ENCODE measurements around the gene RGS10. TPM values are rescaled to one million over a fixed set of nuclear protein-coding genes. Genes with fewer than 3 reads are reported as not detected.

Gene RGS10
- total and polyA plus RNA-seq, 9 of the 15 experiments (the other 6 are each of a cell fraction or from before 2014, with no cell fraction given) = 31.9 to 123 (median 62.1) TPM

DNA sequence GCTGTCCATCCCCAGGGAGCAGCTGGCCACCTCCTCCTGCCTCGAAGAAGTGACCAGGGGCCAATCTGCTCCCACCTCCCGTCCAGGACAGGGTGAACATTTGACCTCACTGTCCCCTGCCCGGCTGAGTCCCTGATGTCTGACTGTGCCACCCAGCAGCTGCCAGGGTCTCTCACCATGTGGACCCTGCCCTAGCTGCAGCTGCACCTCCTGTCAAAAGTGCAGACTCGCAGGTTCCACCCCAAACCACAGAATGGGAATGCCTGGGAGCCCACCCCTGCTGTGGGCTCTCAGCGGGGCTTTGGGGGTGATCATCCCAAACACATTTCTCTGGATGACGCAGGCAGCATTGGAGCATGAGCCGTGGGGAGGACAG, 86.1 kb downstream of the RGS10 start:
- DNase-seq (ENCODE audit: extremely low read depth in 1 of 4, low spot score in 3 of 4) (no peak), FAIRE-seq (no peak), ATAC-seq (no peak)
- Histone ChIP-seq H3K9ac (ENCODE audit: insufficient read depth in 1 of 2, low read depth in 2 of 2, low read length in 2 of 2) (no peak overlapping the region), H4K20me1 (replicated peaks; ENCODE audit: control insufficient read depth, insufficient read depth, low read length) (no peaks in the 10 kb centered on the region), H3K4me3 (no peak overlapping the region), H3K27ac (ENCODE audit: extremely low read depth, low read depth, low read length) (no peak overlapping the region), H3K9me1 (ENCODE audit: control insufficient read depth, insufficient read depth, low read length) (no peaks in the 10 kb centered on the region), H3K4me1 (replicated peaks in 1 of 2; ENCODE audit: control insufficient read depth in 2 of 2, insufficient read depth in 2 of 2, low read length in 2 of 2) (peaks cover 0 to 8% of the 10 kb centered on the region in 2 experiments; a peak in 2 of 5 replicates), H2AFZ (ENCODE audit: low read depth, low read length) (no peak overlapping the region), H3K36me3 (ENCODE audit: control insufficient read depth, insufficient read depth, low read length) (no peaks in the 10 kb centered on the region), H3K79me2 (ENCODE audit: control insufficient read depth, insufficient read depth, low read length) (no peaks in the 10 kb centered on the region), H3K9me3 (replicated peaks; ENCODE audit: control insufficient read depth, insufficient read depth, low read depth, low read length) (no peaks in the 10 kb centered on the region), H3K27me3 (ENCODE audit: control insufficient read depth in 2 of 2, insufficient read depth in 2 of 2, low read length in 2 of 2) (peaks cover 0 to 33% of the 10 kb centered on the region in 2 experiments; a peak in 3 of 5 replicates), H3K4me2 (ENCODE audit: insufficient read depth, low read length) (no peak overlapping the region)
- 5% methylated on average over 6 of the region's 7 CpGs for WGBS (ENCODE audit: insufficient coverage, low coverage, missing lambda C conversion rate)
- TF ChIP-seq ATF7 (IDR thresholded peaks at IDR 0.05) (no peak), ZNF589 (CRISPR knock-in tag; IDR thresholded peaks at IDR 0.05; ENCODE audit: low read depth) (no peak), U2AF2 (optimal IDR thresholded peaks at IDR 0.05; ENCODE audit: low read depth, low read length) (no peak), ZNF512 (tag; IDR thresholded peaks at IDR 0.05) (no peak), ZNF766 (CRISPR knock-in tag; conservative IDR thresholded peaks at IDR 0.05) (no peak), SMAD4 (CRISPR knock-in tag; conservative IDR thresholded peaks at IDR 0.05) (no peak), FUS (optimal IDR thresholded peaks at IDR 0.05; ENCODE audit: low read depth, low read length) (no peak), FOXJ2 (tag; IDR thresholded peaks at IDR 0.05) (no peak), KAT8 (IDR thresholded peaks at IDR 0.05; ENCODE audit: low read depth) (no peak)
- TF ChIP-seq, protein P1, sequence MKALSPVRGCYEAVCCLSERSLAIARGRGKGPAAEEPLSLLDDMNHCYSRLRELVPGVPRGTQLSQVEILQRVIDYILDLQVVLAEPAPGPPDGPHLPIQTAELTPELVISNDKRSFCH (CRISPR knock-in tag; IDR thresholded peaks at IDR 0.05) = no peak
- TF ChIP-seq, protein P1 (tag; IDR thresholded peaks at IDR 0.05) = no peak
- TF ChIP-seq, protein P2, sequence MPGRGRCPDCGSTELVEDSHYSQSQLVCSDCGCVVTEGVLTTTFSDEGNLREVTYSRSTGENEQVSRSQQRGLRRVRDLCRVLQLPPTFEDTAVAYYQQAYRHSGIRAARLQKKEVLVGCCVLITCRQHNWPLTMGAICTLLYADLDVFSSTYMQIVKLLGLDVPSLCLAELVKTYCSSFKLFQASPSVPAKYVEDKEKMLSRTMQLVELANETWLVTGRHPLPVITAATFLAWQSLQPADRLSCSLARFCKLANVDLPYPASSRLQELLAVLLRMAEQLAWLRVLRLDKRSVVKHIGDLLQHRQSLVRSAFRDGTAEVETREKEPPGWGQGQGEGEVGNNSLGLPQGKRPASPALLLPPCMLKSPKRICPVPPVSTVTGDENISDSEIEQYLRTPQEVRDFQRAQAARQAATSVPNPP (IDR thresholded peaks at IDR 0.05; ENCODE audit: borderline replicate concordance, insufficient read depth, insufficient read length) = no peak
- intact Hi-C loops (cut with micrococcal nuclease) (no loop called here), in situ Hi-C loops (cut with MboI) (no loop called here)
- POLR2A ChIA-PET = interaction anchor here (0.6 to 1.0 kb wide), 4 partner anchors 17 to 1331 kb away, joined by 3 to 4 read pairs (median 3); no protein-coding TSS in a partner anchor
- BruUV-seq (replicated peaks) = no TSS peak
- CTCF ChIA-PET (ENCODE audit: low intra/inter-chr PET ratio) = no interaction called here
